ENCODE results near the gene SEMA4B.

GRCh38 chr15:90249203-90249863 lies 48.2 kb downstream of the SEMA4B start, which contains the start of gene TTLL13:
- no peak for TF ChIP-seq CTCF (conservative IDR thresholded peaks at IDR 0.05; ENCODE audit: low read depth, low read length)
- TF ChIP-seq EZH2 (IDR thresholded peaks at IDR 0.05; ENCODE audit: borderline replicate concordance, low read depth, low read length, poor library complexity, severe bottlenecking) = no peak

Data from A673 (cell line).